GM06990 (cell line): ENCODE measurements around the gene PBLD.

Experiments
- DNase-seq: peaks from one replicate; pipeline ENCODE4 v3.0.0-alpha.2; 2011; ENCODE audit not compliant: insufficient read length; ENCODE audit errors: extremely low read depth
- H3K27me3 ChIP-seq: replicated peaks from 2 replicates; pipeline ENCODE4 v1.6.0; 2011; ENCODE audit warnings: low read length; ENCODE audit not compliant: control insufficient read depth, insufficient read depth
- H3K36me3 ChIP-seq: 2 replicates; pipeline ENCODE4 v1.5.1; 2011; ENCODE audit warnings: low read length; ENCODE audit not compliant: control insufficient read depth, insufficient read depth
- H3K4me3 ChIP-seq: replicated peaks from 2 replicates; pipeline ENCODE4 v1.5.1; 2011; ENCODE audit warnings: low read depth, mild to moderate bottlenecking, control low read depth, low read length
- TF ChIP-seq, protein P1 (sequence below): IDR thresholded peaks from 2 replicates; pipeline ENCODE4 v1.5.1; 2011; ENCODE audit warnings: low read length, control low read depth, mild to moderate bottlenecking, inconsistent platforms; ENCODE audit not compliant: insufficient read depth, poor library complexity, severe bottlenecking

PBLD gene

DNA sequence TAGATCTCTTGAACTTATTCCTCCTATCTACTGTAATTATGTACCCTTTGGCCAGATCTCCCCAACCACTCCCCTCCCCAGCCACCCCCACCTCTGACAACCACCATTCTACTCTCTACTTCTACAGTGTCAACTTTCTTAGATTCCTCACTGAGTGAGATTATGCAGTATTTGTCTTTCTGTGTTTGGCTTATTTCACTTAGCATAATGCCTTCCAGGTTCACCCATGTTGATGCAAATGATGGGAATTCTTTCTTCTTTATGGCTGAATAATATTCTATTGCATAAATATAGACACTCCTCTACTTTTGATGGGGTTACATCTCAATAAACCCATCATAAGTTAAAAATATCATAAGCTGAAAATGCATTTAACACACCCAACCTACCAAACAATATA lies 22.2 kb downstream of the PBLD start:
- no peaks in the 10 kb centered on the region for H3K36me3 ChIP-seq
- TF ChIP-seq, protein P1, sequence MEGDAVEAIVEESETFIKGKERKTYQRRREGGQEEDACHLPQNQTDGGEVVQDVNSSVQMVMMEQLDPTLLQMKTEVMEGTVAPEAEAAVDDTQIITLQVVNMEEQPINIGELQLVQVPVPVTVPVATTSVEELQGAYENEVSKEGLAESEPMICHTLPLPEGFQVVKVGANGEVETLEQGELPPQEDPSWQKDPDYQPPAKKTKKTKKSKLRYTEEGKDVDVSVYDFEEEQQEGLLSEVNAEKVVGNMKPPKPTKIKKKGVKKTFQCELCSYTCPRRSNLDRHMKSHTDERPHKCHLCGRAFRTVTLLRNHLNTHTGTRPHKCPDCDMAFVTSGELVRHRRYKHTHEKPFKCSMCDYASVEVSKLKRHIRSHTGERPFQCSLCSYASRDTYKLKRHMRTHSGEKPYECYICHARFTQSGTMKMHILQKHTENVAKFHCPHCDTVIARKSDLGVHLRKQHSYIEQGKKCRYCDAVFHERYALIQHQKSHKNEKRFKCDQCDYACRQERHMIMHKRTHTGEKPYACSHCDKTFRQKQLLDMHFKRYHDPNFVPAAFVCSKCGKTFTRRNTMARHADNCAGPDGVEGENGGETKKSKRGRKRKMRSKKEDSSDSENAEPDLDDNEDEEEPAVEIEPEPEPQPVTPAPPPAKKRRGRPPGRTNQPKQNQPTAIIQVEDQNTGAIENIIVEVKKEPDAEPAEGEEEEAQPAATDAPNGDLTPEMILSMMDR: no peak
- H3K4me3 ChIP-seq: no peak overlapping the region
- H3K27me3 ChIP-seq: no peaks in the 10 kb centered on the region
- no peak for DNase-seq

DNA sequence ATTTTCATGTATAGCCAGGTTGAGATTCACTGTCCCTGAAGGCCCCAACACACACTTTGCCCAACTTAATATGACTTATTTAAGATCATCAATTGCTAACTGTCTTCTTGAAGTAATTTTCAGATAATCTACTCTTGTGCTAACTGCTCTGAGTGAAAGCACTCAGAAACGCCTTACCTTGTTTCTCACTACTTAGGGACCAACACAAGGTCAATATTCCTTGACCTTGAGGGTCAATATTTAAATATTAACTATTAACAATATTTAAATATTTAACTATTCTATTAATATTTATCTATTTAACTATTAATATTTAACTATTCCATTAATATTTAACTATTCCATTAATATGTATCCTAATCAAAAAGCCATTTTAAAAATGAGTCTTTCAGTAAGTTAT lies 26.9 kb downstream of the PBLD start:
- TF ChIP-seq, protein P1: no peak
- Histone ChIP-seq H3K36me3 (no peaks in the 10 kb centered on the region), H3K27me3 (no peaks in the 10 kb centered on the region), H3K4me3 (no peak overlapping the region)
- no peak for DNase-seq

DNA sequence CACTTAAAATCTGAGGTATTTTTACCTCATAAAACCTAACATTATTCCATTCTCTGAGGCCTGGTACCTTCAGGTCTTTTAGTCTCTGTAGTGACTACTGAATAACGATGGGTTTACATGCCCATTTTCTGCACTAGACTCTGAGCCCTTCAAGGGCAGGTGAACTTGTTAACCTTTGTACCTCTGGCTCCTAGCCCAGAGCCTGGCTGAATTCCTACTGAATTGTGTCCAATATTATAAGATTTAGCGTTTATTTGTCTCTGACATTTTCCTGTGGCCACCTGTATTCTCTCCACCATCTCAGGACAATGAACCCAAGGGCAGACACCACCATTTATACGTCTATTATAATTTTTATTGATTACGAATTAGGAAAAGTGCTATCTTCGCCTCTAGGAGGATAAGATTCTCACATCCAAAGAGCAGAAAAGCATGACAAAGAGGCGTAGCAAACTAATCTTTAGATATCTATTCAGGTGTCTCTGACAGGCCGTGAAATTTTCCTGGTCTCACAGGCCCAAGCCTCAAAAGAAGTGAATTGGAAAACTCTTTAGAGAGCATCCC lies 28.8 kb downstream of the PBLD start:
- DNase-seq: no peak
- H3K27me3 ChIP-seq: no peaks in the 10 kb centered on the region
- no peaks in the 10 kb centered on the region for H3K36me3 ChIP-seq
- no peak overlapping the region for H3K4me3 ChIP-seq
- TF ChIP-seq, protein P1: no peak

DNA sequence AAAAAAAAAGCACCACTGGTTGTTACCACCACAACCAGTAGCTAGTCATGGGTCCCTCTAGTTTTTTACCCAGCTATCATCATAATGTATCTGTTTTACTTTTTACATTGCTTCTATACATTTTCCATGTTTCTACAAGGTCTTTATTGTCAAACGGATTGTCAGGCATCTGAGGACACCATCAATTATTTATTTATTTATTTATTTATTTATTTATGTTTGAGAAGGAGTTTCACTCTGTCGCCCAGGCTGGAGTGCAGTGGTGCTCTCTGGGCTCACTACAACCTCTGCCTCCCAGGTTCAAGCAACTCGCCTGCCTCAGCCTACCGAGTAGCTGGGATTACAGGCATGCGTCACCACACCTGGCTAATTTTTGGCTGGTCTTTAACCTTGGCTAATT lies 29.9 kb downstream of the PBLD start:
- no peak overlapping the region for H3K4me3 ChIP-seq
- H3K27me3 ChIP-seq: no peaks in the 10 kb centered on the region
- TF ChIP-seq, protein P1: no peak
- no peak for DNase-seq
- H3K36me3 ChIP-seq: no peaks in the 10 kb centered on the region

DNA sequence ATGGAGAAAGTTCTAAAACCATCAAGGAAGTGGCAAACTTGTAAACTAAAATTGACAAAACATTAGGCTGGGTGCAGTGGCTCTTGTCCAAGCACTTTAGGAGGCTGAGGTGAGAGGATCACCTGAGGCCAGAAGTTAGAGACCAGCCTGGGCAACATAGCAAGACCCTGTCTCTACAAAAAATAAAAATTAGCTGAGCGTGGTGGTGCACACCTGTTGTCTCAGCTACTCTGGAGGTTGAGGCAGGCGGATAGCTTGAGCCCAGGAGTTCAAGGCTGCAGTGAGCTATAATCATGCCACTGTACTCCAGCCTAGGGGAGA lies 30.3 kb downstream of the PBLD start:
- no peaks in the 10 kb centered on the region for H3K36me3 ChIP-seq
- TF ChIP-seq, protein P1: no peak
- DNase-seq: no peak
- H3K27me3 ChIP-seq: no peaks in the 10 kb centered on the region
- no peak overlapping the region for H3K4me3 ChIP-seq
